ENCODE measurements around the gene GCNT1. TPM values are rescaled to one million over a fixed set of nuclear protein-coding genes. Genes with fewer than 3 reads are reported as not detected.
"Not testable (repeated sequence)": the region's sequence is repeated elsewhere in the genome, so short reads cannot be mapped to it uniquely, and the experiment has no call there.

GCNT1 gene
- total and polyA plus RNA-seq, 2 of the 4 experiments (the other 2 are of a cell fraction) = 12.5 to 46.6 TPM

GRCh38 chr9:76477818-76478217 is 18.8 kb downstream of the GCNT1 start:
- H2AFZ ChIP-seq (replicated peaks; ENCODE audit: low read length, poor library complexity); H3K56ac ChIP-seq (ENCODE audit: extremely low read depth, insufficient read depth, low read length); H2BK5ac ChIP-seq (ENCODE audit: low read depth, low read length, poor library complexity, severe bottlenecking); H3K23ac ChIP-seq (ENCODE audit: low read depth, low read length); H2BK120ac ChIP-seq (ENCODE audit: low read depth, low read length); H3K4ac ChIP-seq (ENCODE audit: low read depth, low read length); BruUV-seq (replicated peaks); H3K14ac ChIP-seq (replicated peaks; ENCODE audit: low read depth, low read length); H3K79me1 ChIP-seq (ENCODE audit: low read depth in 1 of 2, low read length in 2 of 2); ATAC-seq (ENCODE audit: low read depth); H2BK20ac ChIP-seq (ENCODE audit: low read depth, low read length); H4K8ac ChIP-seq (ENCODE audit: low read depth in 2 of 2, low read length in 2 of 2); H3K9me1 ChIP-seq (ENCODE audit: insufficient read depth, low read length); dilution Hi-C loops (cut with HindIII; ENCODE audit: low sequenced_read_pairs, unreplicated experiment); H2BK15ac ChIP-seq (ENCODE audit: low read depth, low read length); in situ Hi-C loops (cut with MboI; ENCODE audit: low sequenced_read_pairs); H4K5ac ChIP-seq (ENCODE audit: low read depth, low read length); H3K27me3 ChIP-seq (ENCODE audit: control insufficient read depth, insufficient read depth, low read length); H3K4me2 ChIP-seq (ENCODE audit: low read depth, low read length); POLR2A ChIA-PET (ENCODE audit: unreplicated experiment); H3K18ac ChIP-seq (ENCODE audit: low read depth, low read length); H3K36me3 ChIP-seq (ENCODE audit: control insufficient read depth, insufficient read depth, low read length); H4K20me1 ChIP-seq (ENCODE audit: insufficient read depth, low read length); DNase-seq; H4K91ac ChIP-seq (ENCODE audit: insufficient read depth, low read depth, low read length); H3K27ac ChIP-seq (ENCODE audit: insufficient read depth, low read length); H3K9me3 ChIP-seq (ENCODE audit: control insufficient read depth, insufficient read depth, low read length); H3K9ac ChIP-seq (ENCODE audit: low read depth, low read length); H3K4me3 ChIP-seq (ENCODE audit: insufficient read depth, low read depth, low read length); H2AK9ac ChIP-seq (replicated peaks; ENCODE audit: low read depth, low read length, poor library complexity); H2AK5ac ChIP-seq (ENCODE audit: low read depth, low read length); H3K4me1 ChIP-seq (ENCODE audit: control insufficient read depth, insufficient read depth, low read length): not testable (repeated sequence)
- intact Hi-C loops (cut with micrococcal nuclease) = loop anchor here (5.0 kb wide), 1 partner anchor 236 kb away; no protein-coding TSS in a partner anchor
- 76% methylated on average over 5 of the region's 7 CpGs; no CpG with 5 or more reads in 1 of the 2 experiments for WGBS, 2 experiments (ENCODE audit: extremely low coverage in 2 of 2, insufficient read length in 1 of 2)
- CTCF ChIA-PET = interaction anchor here (0.7 kb wide), 1 partner anchor 41 kb away, joined by 6 read pairs; no protein-coding TSS in a partner anchor
- TF ChIP-seq MAFK (IDR thresholded peaks at IDR 0.05; ENCODE audit: low read depth, low read length) = peak; percentile 45; the same call in 1 of the 2 replicates
